Measurements from ENCODE around the gene PUM1. TPM values are rescaled to one million over a fixed set of nuclear protein-coding genes. Genes with fewer than 3 reads are reported as not detected.

Gene PUM1
- total and polyA plus RNA-seq, 2 of the 8 experiments (the other 6 are each of a cell fraction or from before 2014, with no cell fraction given) = 122 to 177 TPM

DNA sequence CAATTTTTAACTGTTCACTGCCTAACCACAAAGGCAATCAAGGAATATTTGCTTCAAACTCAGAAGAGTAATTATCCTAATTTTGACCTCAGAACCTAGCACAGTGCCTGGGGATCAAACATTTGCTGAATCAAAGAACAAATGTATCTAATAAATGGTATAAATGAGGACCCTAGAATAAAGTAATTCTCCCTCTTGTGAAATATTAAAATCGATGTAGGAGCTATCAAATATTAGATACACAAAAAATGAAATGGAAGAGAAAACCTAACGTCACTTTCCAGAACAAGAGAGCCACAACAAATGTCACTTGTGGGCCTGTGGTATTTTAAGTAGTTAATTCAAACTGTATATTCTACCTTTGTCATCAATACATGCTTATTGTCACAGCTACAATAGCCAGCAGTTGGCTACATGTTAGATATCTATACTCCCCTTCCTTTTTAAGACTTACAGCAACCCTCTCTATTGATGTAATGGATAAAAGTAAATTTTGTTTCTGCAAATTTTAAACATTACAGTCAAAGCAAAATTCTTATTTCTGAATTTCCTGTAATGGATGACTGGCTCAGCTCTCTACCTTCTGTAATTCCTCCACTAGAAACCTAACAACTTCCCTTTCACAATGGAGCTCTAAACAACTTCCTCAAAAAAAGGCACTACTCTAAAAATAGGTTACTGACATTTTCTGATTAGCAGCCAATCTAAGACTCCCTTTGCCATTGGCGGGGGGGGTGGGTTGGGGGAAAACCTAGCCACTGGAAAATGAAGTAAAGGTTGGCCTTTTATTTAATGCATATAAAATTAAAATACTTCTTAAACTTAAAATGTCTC, 37.6 kb downstream of the PUM1 start (continued):
- TF ChIP-seq RAD21 (IDR thresholded peaks at IDR 0.05 in 1 of 2, conservative IDR thresholded peaks at IDR 0.05 in 1 of 2; ENCODE audit: low read depth in 2 of 2, low read length in 2 of 2) (no peak), RNF2 (IDR thresholded peaks at IDR 0.05; ENCODE audit: borderline replicate concordance, low read depth, low read length, missing control alignments, poor library complexity, severe bottlenecking) (no peak), SUZ12 (IDR thresholded peaks at IDR 0.05; ENCODE audit: low read length) (no peak)

All from H1 (cell line).